Measurements from ENCODE around the gene CCL5.
"Not testable (repeated sequence)": the region's sequence is repeated elsewhere in the genome, so short reads cannot be mapped to it uniquely, and the experiment has no call there.

Gene CCL5

DNA sequence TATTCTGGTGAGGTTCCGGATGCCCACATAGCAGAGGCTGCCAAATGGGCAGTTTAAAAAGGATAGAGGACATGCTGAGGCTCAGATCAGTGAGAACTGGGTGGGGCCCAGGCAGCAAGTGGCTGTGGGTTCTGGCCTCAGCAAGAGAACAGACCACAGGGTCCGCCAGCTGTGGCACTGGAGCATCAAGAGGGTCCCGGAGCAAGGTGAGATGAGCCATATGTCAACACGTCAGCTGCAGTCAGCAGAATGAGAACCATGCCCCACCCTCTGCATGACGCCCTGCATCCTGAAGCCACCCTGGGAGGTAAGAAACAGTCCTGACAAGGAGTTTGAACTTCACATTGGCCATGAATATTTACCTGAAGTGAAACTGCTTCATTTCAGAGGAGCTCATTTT is 20.1 kb upstream of the CCL5 start:
- in situ Hi-C loops (cut with MboI; ENCODE audit: low sequenced_read_pairs, unreplicated experiment) = no loop called here
- no peak for DNase-seq (ENCODE audit: low spot score)
- TF ChIP-seq, protein P1, sequence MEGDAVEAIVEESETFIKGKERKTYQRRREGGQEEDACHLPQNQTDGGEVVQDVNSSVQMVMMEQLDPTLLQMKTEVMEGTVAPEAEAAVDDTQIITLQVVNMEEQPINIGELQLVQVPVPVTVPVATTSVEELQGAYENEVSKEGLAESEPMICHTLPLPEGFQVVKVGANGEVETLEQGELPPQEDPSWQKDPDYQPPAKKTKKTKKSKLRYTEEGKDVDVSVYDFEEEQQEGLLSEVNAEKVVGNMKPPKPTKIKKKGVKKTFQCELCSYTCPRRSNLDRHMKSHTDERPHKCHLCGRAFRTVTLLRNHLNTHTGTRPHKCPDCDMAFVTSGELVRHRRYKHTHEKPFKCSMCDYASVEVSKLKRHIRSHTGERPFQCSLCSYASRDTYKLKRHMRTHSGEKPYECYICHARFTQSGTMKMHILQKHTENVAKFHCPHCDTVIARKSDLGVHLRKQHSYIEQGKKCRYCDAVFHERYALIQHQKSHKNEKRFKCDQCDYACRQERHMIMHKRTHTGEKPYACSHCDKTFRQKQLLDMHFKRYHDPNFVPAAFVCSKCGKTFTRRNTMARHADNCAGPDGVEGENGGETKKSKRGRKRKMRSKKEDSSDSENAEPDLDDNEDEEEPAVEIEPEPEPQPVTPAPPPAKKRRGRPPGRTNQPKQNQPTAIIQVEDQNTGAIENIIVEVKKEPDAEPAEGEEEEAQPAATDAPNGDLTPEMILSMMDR (IDR thresholded peaks at IDR 0.05; ENCODE audit: borderline replicate concordance, control extremely low read depth, extremely low read depth, insufficient read depth, missing control alignments) = no peak

DNA sequence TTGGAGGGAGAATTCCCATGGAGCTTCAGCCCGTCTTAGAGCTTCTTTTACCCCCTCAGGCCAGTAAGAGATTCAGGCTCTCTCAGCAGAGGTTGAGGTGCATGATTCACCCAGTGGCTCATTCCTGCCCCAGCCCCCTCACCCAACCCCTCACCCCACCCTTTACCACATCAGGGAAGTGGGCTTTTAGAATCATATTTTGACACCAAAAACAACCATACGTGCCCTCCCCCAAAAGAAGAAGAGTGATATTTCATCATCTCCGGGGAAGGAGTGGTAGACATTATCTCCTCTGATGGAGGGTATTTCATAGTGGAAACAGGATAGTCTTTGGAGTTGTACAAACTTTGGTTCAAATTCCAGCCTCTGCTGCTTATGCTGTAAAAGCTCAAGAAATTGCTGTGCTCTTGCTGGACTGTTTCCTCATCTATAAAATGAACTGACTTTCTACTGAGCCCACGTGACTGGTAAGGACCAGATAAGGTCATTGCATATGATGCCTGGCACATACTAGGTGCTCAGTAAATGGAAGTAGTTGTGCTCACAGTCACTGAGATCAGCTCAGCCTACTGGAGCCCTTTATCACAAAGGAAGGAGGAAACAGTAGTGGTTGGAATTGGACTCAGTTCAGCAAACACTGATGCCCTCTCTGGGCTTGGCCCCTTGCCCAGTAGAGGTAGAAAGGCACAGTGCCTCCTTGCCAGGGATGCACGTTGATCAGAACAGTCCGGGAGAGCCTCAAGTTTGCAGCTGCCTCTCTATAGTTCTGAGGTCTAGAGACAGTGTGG is 18.3 kb upstream of the CCL5 start:
- TF ChIP-seq, protein P1 (IDR thresholded peaks at IDR 0.05; ENCODE audit: borderline replicate concordance, control extremely low read depth, extremely low read depth, insufficient read depth, missing control alignments) = no peak
- no peak for DNase-seq (ENCODE audit: low spot score)
- in situ Hi-C loops (cut with MboI; ENCODE audit: low sequenced_read_pairs, unreplicated experiment) = no loop called here

DNA sequence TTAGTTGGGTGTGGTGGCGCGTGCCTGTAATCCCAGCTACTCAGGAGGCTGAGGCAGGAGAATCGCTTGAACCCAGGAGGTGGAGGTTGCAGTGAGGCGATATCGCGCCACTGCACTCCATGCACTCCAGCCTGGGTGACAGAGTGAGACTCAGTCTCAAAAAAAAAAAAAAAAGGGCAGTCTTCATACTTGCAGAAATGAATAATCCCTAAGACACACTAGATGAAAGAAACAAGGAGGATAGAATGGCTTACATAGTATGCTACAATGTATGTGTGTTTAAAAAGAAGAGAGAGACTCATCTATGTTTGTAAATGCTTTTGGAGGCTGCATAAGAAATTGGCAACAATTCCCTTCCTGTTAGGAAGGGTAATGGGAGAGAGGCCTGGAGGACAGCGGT is 17.6 kb upstream of the CCL5 start:
- in situ Hi-C loops (cut with MboI; ENCODE audit: low sequenced_read_pairs, unreplicated experiment); DNase-seq (ENCODE audit: low spot score): not testable (repeated sequence)

DNA sequence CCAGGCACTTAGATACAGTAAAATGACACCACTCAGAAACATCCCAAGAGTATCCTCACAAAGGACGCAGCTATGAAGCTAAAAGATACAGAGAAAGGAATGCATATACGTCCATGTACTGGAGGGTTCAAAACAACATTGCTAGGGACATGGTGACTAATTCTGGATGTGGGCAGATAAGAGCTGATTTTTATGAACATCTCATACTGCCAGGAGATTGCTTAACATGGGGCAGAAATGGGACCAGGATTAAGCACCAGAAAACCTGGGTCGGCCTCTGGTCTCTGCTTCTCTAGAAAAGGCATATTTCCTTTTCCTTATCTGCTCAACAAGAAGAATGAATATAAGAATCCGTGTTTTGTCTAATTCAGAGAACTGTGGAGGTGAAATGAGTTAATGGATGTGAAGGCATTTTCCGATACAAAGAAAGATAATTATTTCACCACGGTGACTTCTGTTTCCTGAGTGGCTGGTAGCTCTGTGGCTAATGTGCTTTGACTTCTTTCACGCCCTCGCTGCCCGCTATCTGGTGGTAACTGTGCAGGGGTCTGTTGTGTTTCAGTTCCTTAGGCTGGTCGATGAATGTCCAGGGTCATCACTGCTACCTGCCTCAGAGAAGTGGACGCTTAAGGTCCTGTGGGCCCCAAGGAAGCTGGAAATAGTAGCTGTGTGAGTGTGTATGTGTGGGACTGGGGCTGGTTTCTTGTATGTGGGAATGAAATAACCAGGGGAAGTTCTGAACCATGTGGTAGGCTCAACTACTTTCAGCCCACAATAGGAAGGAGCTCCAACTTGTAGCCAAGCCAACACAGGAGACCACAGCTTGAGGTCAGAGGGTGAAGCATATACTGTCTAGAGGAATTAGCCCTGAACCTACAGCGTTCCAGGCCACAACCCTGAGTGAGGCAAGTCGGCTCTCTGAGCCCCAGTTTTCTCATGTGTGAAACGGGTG is 15.8 kb upstream of the CCL5 start:
- in situ Hi-C loops (cut with MboI; ENCODE audit: low sequenced_read_pairs, unreplicated experiment) = no loop called here
- DNase-seq (ENCODE audit: low spot score) = peak; percentile 59
- TF ChIP-seq, protein P1 (IDR thresholded peaks at IDR 0.05; ENCODE audit: borderline replicate concordance, control extremely low read depth, extremely low read depth, insufficient read depth, missing control alignments) = no peak

DNA sequence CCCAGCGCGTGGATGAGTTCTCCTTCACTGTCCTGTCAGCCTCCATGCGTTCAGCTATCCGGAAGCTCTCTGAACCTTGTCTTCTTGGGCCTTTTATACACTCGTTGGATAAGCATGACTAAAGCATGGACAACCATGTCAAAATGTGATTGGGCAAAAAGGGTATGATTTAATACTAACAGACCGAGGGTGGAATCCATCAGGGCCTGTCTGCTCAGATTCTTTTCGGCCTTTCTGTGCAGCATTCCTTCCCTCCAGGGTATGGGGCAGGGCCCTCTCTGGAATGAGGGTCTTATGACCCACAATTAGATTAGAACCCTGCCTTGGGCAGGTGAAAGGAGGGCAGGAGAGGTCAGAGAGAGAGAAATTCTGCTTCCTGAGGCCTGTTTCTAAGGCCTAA is 14.0 kb upstream of the CCL5 start:
- TF ChIP-seq, protein P1 (IDR thresholded peaks at IDR 0.05; ENCODE audit: borderline replicate concordance, control extremely low read depth, extremely low read depth, insufficient read depth, missing control alignments) = no peak
- in situ Hi-C loops (cut with MboI; ENCODE audit: low sequenced_read_pairs, unreplicated experiment) = no loop called here
- no peak for DNase-seq (ENCODE audit: low spot score)

DNA sequence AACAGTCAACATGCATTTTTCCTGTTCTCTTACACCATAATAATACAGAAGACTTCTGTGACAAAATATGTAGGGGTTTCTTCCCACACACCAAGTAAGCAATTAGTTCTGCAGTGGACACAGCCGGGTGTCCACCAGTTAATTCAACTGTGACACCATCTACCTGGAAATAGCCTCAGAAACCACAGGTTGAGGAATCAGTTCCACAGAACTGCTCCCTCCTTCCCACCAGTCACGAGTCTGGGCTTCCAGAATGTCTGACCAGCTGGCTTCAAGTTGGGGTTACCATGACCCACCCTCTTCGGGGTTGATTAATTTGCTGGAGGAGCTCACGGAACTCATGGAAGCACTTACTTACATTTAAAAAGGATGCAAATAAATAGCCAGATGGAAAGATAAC is 13.6 kb upstream of the CCL5 start:
- TF ChIP-seq, protein P1 (IDR thresholded peaks at IDR 0.05; ENCODE audit: borderline replicate concordance, control extremely low read depth, extremely low read depth, insufficient read depth, missing control alignments) = no peak
- in situ Hi-C loops (cut with MboI; ENCODE audit: low sequenced_read_pairs, unreplicated experiment) = no loop called here
- DNase-seq (ENCODE audit: low spot score) = no peak
